SK-N-MC (cell line): ENCODE results near the gene RAET1E.
"Not testable (repeated sequence)": the region's sequence is repeated elsewhere in the genome, so short reads cannot be mapped to it uniquely, and the experiment has no call there.

Experiments used
- DNase-seq: peaks from one replicate; pipeline ENCODE4 v3.0.0-alpha.2; 2011; ENCODE audit warnings: low read depth, low spot score
- H3K27ac ChIP-seq: fragments of 200-600 bp; sonication (generic); 2 replicates; pipeline ENCODE4 v1.5.1; 2016; ENCODE audit warnings: mixed run types
- H3K36me3 ChIP-seq: fragments of 200-600 bp; sonication (generic); 2 replicates; pipeline ENCODE4 v1.6.1; 2017; ENCODE audit warnings: antibody characterized with exemption, low read length, mixed read lengths; ENCODE audit not compliant: insufficient read depth
- H3K4me3 ChIP-seq: fragments of 200-600 bp; sonication (generic); 2 replicates; pipeline ENCODE4 v1.5.1; 2016
- H3K9ac ChIP-seq: fragments of 200-600 bp; sonication (generic); 2 replicates; pipeline ENCODE4 v1.8.0; 2017; ENCODE audit warnings: mixed run types, mixed read lengths; ENCODE audit not compliant: insufficient read length
- H3K9me3 ChIP-seq: fragments of 200-600 bp; sonication (generic); 2 replicates; pipeline ENCODE4 v1.6.1; 2017; ENCODE audit warnings: low read depth, mild to moderate bottlenecking, antibody characterized with exemption, low read length, moderate library complexity, mixed read lengths
- EZH2 ChIP-seq: fragments of 200-600 bp; sonication (generic); IDR thresholded peaks from one replicate; pipeline ENCODE4 v1.6.1; 2017; ENCODE audit warnings: antibody characterized with exemption
- FOXP2 ChIP-seq: optimal IDR thresholded peaks from 2 replicates; pipeline ENCODE3; 2011; ENCODE audit warnings: mild to moderate bottlenecking, moderate library complexity; ENCODE audit not compliant: insufficient read depth; ENCODE audit errors: extremely low read length, control extremely low read depth
- POLR2AphosphoS5 ChIP-seq: IDR thresholded peaks from 2 replicates; pipeline ENCODE4 v1.6.1; 2012; ENCODE audit warnings: mild to moderate bottlenecking, low read depth, low read length, borderline replicate concordance

Gene RAET1E

DNA sequence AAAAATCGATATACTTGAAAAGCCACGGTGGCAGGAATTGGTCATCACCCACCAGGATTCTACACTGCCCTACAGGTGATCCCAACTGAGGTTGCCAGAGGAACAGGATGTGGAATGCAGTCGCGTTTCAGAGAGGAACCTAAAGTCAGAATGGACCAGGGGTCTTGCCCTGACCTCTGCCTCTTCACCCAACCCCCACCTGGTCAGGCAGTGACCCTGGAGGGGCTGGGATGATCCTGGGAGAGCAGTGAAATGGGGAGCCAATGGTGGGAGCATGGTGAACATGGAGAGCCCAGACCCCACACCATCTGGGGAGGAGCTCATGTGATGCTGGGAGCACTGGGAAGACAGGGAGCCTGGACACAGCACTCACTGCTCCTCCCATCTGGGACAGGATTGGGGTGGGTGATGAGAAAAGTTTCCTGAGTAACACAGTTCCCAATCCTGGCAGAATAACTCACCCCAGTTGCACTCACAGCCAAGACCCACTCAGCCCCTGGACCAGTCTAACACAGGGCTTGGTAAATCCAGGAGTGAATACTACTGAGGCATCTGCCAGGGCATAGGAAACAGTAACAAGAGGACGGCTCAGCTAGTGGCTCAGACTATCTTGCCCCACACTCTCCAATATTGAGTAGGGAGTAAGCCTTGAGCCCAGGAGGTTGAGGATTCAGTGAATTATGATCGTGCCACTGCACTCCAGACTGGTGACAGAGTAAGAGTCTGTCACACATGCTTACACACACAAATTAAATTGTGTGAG lies 42.2 kb upstream of the RAET1E start:
- no peaks in the 10 kb centered on the region for H3K36me3 ChIP-seq
- no peak for TF ChIP-seq EZH2
- TF ChIP-seq FOXP2: no peak
- no peak for TF ChIP-seq POLR2AphosphoS5

DNA sequence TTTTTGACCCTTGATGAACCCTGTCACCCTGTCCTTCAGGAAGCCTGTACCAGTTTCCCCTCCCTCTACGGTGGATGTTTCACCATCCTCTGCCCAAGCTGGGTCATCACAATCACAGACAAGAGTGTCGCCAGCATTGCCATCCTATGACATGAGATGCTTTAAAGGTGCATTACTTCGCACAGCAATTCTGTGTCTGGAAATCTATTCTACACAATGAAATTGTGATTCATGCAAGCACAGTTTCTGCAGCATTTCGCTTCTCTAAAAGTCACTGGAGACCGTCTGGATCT lies 41.4 kb upstream of the RAET1E start:
- no peak for DNase-seq
- Histone ChIP-seq H3K4me3 (no peak overlapping the region), H3K9me3 (no peaks in the 10 kb centered on the region), H3K9ac (no peak overlapping the region), H3K36me3 (no peaks in the 10 kb centered on the region), H3K27ac (no peak overlapping the region)
- TF ChIP-seq EZH2: no peak
- no peak for TF ChIP-seq POLR2AphosphoS5
- TF ChIP-seq FOXP2: no peak

More for the DNA sequence above, 42.2 kb upstream of the RAET1E start:
- H3K9ac ChIP-seq: no peak overlapping the region
- no peak for DNase-seq
- H3K9me3 ChIP-seq: no peaks in the 10 kb centered on the region
- no peak overlapping the region for H3K27ac ChIP-seq
- H3K4me3 ChIP-seq: no peak overlapping the region

- no peak for TF ChIP-seq EZH2
- TF ChIP-seq POLR2AphosphoS5: no peak
- no peak for TF ChIP-seq FOXP2
- Histone ChIP-seq H3K36me3 (no peaks in the 10 kb centered on the region), H3K27ac (no peak overlapping the region), H3K9me3 (no peaks in the 10 kb centered on the region), H3K4me3 (peak overlapping the region; percentile 64), H3K9ac (no peak overlapping the region)
- DNase-seq: no peak
Observed at GRCh38 chr6:149938571-149939355, 40.9 kb upstream of the RAET1E start.

GRCh38 chr6:149938013-149938570 lies 40.2 kb upstream of the RAET1E start:
- not testable (repeated sequence) for DNase-seq, H3K27ac ChIP-seq, H3K9me3 ChIP-seq, H3K9ac ChIP-seq, H3K36me3 ChIP-seq
- peak overlapping the region; percentile 64 for H3K4me3 ChIP-seq

- DNase-seq: no peak
- Histone ChIP-seq H3K36me3 (no peaks in the 10 kb centered on the region), H3K9ac (no peak overlapping the region), H3K27ac (no peak overlapping the region; the same call in 1 of the 2 replicates), H3K9me3 (no peaks in the 10 kb centered on the region), H3K4me3 (no peak overlapping the region)
- no peak for TF ChIP-seq POLR2AphosphoS5
- no peak for TF ChIP-seq EZH2
- no peak for TF ChIP-seq FOXP2
Observed at GRCh38 chr6:149936743-149937142, 38.8 kb upstream of the RAET1E start.

DNA sequence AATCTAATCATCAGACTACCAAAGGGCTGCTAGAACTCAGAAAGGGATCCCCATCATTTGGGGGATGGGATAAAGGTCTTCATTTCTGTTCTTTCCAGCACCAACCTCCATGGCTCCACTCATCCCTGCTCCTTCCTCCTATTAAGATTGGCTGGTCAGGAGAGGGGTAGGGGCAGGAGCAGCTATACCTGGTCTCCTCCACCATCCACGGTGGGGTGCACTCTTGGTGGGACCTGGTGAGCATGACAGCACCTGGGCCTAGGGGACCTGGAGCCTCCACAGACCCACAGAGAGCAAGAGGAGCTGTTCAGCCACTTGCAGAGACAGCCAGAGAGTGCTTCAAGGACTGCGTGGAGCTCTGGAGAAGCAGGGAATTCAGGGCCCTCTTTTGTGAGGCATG lies 37.8 kb upstream of the RAET1E start:
- H3K36me3 ChIP-seq: no peaks in the 10 kb centered on the region
- no peaks in the 10 kb centered on the region for H3K9me3 ChIP-seq
- H3K4me3 ChIP-seq: peak overlapping the region; percentile 36; the same call in 1 of the 2 replicates
- no peak for DNase-seq
- no peak overlapping the region for H3K9ac ChIP-seq
- H3K27ac ChIP-seq: peak overlapping the region; percentile 15; the same call in 1 of the 2 replicates
- TF ChIP-seq EZH2 (no peak), FOXP2 (no peak), POLR2AphosphoS5 (no peak)

DNA sequence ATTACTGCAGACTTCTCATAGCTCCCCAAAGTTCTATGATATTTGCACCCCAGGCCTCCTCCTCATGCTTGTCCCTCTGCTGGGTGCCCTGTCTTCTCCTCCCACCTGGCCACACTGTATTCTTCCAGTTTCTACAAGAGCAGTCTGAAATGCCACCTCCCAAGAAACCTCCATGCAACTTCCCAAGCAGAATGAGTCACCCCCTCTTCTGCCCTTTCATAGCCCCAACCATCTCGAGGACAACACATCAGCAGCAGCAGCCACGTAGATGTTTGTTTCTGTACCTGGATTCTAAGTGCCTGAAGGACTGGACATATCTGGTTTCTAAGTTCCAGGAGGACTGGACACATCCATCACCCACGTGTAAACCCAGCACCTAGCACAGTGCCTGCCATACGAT lies 37.3 kb upstream of the RAET1E start:
- TF ChIP-seq EZH2 (no peak), FOXP2 (no peak), POLR2AphosphoS5 (no peak)
- no peak overlapping the region for H3K9ac ChIP-seq
- no peak overlapping the region for H3K4me3 ChIP-seq
- no peak for DNase-seq
- H3K36me3 ChIP-seq: no peaks in the 10 kb centered on the region
- no peaks in the 10 kb centered on the region for H3K9me3 ChIP-seq
- H3K27ac ChIP-seq: no peak overlapping the region

DNA sequence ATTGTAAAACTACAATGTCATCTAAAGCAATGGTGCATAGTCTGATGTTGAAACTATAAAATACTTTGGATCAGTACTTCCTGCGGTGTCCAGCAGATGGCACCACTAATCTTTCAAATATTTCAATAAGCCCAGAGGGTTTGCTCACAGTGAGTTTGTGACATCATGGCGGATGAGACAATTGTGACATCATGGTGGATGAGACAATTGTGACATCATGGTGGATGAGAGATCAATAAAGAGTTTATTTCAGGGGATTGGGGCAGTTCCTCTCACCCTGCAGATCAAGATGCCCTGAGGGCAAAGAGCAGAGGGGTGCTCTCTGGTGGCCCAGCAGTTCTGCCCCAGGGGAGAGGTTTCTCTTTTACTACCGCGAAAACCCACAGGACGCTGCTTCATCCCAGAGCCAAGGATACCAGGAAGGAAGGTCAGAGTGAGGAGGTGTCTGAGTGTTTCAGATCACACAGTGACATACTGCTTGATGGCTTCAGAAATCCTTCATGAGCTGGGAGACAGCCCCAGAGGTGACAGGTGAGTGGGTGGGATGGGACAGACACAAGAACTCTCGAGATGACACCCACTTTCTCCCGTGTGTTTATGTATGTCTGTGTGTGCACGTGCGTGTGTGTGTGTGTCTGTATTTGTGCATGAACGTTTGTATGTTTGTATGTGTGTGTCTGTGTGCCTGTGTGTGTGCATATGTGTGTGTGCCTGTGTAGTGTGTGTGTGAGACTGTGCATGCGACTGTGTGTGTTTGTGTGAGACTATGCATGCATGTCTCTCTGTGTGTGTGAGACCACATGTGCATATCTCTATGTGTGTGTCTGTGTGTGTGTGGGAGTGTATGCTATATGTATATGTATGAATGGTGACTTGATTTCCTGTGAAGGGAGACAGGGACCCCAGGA lies 36.6 kb upstream of the RAET1E start:
- no peak overlapping the region for H3K27ac ChIP-seq
- no peak overlapping the region for H3K9ac ChIP-seq
- H3K4me3 ChIP-seq: no peak overlapping the region
- no peaks in the 10 kb centered on the region for H3K36me3 ChIP-seq
- no peaks in the 10 kb centered on the region for H3K9me3 ChIP-seq
- no peak for TF ChIP-seq FOXP2
- TF ChIP-seq EZH2: no peak
- TF ChIP-seq POLR2AphosphoS5: no peak
- DNase-seq: no peak
